NCI-H82 treated with DMSO at 0.1 percent for 48 hours (cell line): Measurements from ENCODE around the gene KRTAP10-2.
"Not testable (repeated sequence)": the region's sequence is repeated elsewhere in the genome, so short reads cannot be mapped to it uniquely, and the experiment has no call there.

Source experiments
- DNase-seq: peaks from one replicate; lab custom pipeline; 2025; ENCODE audit not compliant: unreplicated experiment; lab: John Stamatoyannopoulos, UW

Gene KRTAP10-2

DNA sequence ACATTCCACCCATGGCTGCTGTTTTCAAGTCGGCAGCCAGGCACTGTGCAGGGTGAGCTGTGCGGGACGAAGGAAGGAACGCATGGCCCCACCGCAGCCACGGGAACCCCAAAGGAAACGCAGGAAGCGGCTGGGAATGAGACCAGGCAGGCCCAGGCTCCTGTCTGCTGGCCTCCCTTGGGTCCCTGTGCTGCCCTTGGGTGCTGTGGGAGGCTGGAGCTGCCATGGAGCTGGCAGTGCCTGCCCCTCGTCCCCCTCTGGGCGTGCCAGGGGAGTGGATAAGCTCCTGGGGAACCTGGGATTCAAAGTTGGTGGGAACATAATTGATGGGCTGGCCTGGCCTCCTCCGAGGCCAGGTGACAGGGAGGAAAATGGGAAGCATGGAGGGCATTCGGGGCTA, 17.0 kb upstream of the KRTAP10-2 start:
- DNase-seq = no peak

DNA sequence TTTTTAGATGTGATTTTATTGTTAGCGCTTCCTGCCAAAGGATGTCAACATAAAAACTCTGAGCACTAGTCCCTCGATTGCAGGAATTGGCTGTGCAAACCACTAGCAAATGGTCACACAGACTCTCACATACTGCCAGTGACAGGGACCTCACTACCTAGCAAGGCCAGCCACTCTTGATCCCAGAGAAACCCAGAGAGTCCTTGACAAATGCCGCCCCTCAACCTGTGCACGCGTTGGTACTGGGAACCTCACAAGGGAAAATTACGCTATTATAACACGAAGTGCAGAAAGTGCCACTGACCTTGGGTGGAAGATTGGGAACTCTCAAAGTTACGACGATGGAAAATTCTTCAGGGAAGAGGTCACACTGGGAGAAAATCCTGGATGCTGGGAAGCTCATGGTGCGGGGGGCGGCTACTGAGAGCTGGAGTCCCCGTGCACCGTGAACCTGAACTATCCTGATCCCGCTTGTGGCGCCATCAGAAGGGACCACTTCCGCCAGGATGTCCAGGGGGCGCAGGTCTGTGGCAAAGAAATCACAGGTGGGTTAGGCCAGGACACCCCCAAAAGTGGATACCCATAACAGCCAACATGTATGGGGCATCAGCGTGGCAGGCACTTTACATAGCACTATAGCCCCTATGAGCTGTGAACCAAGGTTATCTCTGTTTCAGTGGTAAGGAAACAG, 16.3 kb upstream of the KRTAP10-2 start:
- DNase-seq = no peak

DNA sequence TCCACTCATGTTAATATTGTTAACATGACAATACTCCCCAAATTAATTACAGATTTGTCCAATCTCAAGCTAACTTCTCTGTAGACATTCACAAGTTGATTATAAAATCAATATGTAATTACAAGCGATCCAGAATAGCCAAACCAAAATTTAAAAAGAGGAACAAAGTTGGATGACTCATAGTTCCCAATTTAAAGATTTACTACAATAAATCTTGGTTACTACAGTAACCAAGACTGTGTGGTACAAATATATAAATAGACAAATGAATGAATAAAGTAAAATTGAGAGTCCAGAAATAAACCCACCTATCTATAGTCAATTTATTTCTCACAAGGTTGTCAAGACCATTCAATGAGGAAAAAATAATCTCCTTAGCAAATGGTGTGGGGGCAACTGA, 15.1 kb upstream of the KRTAP10-2 start:
- no peak for DNase-seq

DNA sequence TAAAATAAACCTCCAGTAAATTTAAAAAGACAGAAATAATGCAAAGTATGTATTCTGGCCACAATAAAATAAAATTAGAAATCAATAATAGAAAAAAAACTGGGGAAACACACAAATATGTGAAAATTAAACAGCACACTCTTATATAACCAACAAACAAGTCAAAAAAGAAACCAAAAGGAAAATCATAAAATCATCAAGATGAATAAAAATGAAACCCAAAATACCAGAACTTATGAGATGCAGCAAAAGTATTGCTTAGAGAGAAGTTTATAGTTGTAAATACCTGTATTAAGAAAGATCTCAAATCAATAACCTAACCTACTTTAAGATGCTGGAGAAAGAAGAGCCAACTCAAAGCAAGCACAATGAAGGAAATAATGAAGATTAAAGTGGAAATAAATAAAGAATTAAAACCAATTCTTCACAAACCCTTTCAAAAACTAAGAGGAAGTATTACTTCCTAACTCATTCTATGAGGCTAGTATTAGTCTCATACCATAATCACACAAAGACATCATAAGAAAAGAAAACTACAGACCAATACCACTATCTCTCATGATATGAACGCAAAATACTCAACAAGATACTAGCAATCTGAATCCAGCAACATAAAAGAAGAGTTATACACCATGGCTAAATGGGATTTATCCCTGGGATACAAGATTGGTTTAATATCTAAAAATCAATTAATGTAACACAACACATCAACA, 13.7 kb upstream of the KRTAP10-2 start:
- no peak for DNase-seq

DNA sequence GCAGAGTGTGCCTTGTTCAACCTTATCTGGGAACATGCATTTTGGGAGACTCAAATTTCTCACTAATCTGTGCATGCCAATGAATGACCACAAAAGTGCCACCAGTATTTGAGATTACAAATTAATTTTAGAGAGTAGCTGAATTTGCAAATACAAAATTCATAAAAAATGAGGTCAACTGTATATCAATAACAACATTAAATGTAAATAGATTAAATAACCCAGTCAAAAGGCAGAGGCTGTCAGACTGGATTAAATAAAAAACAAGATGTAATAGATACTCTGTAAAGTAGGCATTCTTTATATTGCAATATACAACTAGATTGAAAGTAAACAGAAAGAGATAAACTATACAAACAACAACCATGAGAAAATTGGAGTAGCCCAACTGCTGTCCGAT, 12.8 kb upstream of the KRTAP10-2 start:
- DNase-seq = no peak

DNA sequence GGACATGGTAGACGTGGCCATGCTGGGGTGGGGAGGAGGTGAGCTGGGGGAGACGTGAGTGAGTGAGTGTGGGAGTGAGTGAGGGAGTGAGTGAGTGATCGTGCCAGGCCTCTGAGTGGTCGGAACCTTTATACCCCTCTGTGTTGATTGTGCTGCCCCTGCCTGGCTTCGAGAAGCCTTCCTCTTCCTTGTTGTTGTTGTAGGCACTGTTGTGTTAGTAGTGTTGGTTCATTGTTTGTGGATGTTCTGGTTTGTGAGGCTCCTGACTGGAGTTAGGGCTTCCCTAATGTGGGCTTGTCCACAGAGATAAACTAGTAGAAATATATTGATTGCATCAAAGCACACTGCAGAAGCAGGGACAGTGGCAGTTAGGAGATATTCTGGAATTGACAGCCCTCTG, 7.4 kb upstream of the KRTAP10-2 start, which contains the start of gene KRTAP10-3:
Gene KRTAP10-3, minus strand, starts transcription at position 101 of the 400 bp plus-strand sequence. Its CDS starts 80 bp downstream, at position 21.
- DNase-seq = no peak

DNA sequence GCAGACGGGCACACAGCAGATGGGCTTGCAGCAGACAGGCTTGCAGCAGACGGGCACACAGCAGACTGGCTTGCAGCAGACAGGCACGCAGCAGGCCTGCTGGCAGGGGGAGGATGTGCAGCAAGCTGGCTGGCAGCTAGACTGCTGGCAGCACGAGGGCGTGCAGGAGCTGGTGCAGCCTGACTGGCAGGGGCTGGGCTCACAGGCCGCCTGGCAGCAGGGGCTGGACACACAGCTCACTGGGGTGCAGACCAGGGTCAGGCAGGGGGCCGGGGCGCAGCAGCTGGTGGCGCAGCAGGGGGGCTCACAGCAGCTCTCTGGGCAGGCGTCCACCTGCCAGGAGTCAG, 7.0 kb upstream of the KRTAP10-2 start:
- DNase-seq = not testable (repeated sequence)

DNA sequence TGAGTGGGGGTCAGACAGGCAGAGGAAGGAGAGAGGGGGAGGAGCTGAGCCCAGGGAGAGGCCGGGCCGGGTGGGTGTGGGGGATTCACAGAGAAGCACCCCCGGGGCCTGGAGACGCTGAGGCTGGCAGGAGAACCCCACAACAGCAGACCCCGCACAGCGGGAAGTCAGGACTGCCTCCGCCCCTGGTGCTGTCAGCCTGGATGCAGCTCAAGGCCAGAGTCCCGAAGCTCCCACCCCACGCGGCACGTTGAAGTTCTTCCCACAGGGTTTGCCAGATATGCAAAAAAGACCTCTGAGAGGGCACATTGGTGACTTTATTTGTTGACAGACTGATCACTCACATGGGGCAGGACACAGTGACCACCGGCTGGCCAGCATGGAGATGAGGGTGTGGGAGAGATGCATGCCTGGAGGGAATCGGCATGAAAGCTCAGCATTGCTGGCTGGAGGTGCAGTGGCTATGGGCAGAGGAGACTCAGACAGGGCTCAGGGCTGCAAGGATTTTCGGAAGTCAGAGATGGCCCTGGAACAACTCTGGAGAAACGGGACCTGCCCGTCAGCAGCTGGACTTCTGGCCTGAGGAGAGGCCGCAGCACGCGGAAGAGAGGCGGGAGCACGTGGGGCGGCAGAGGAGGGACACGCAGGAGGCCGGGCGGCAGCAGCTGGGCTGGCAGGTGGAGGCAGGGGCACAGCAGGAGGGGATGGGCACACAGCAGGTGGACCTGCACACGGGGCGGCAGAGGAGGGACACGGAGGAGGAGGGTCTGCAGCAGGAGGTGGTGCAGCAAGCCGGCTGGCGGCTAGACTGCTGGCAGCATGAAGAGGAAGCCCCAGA, 6.4 kb upstream of the KRTAP10-2 start:
- DNase-seq = no peak

DNA sequence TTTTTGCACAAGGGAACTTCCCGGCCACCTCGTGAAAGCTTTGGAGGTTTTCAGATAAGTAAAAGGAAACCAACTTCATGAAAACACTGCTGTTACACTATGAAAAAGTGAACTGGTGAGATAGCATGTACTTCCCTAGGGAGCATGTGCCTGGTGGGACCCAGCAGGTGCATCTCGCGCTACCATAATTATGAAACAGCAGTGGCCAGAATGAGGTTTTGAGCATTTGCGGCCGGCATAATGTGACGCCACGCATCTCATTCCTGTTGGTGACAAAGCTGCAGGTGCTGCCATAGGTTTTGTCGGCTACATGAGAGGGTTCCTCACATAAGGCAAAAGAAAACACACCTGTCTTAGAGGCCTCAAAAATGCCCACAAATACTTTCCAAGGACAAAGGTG, 5.6 kb upstream of the KRTAP10-2 start:
- DNase-seq = no peak

DNA sequence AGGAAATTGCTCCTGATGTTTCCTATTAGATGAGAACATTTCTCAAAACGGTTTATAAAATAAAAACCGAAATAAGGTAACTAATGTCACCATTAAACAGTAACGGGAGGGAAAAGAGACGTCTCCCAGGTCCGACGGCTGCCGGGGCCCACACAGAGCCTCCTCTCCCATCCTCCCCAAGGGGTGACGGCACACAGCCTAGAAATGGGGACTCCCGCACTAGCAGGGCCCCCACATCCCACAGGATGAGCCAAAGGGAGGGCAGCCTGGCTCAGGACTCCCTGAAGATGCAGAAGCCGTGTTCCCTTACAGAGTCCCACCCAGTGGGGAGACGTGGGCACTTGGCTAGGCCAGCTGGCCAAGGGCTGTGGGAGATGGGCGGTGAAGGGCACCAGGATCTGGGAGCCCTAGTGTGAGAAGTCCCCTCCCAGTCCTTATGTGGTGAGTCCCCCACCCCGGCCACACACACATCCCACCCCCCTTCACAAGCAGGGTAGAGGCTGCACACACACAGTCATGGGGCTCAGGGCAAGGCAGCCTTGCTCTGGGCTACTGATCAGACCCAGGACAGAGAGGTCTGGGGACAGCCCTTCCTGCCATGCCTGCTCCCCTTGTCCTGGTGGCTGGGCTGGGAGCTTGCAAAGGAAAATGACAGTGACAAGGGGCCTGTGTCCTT, 4.0 kb upstream of the KRTAP10-2 start:
- DNase-seq = no peak

DNA sequence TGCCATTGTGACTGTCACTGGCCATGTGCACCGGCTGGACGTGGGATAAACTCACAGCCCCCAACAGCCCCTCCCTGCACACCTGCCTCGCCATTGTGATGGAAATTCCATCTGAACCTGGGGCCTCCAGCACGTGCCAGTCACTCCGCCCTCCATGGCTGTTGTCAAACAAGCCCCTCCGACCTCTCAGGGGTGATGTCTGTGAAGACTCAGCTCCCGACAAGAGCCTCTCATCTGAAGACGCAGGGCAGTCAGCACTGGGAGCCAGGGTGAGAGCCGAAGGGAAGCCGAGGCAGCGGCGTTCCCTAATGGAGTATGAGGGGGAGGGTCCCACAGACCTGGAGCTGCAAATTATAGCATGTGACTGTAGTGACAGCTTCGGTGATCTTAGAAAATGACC, 1.4 kb upstream of the KRTAP10-2 start:
- no peak for DNase-seq

DNA sequence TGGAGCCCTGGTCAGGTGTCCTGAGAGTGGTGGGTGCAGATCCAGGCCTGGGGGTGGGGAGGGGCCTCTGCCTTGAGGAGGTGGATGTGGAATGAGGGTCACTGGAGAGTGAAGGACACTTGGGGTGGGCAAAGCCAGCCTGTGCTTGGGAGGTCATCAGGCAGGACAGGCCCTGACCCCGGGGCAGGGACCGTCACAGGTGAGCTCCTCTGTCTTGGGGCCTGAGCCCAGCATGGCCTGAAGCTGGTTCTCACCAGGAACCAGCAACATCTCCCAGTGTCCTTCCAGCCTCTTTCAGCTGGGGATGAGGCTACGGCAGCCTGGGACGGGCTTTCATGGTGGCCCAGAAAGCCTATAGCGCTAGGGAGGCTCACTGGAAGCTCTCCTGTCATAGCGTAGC, 831 bp upstream of the KRTAP10-2 start:
- no peak for DNase-seq

DNA sequence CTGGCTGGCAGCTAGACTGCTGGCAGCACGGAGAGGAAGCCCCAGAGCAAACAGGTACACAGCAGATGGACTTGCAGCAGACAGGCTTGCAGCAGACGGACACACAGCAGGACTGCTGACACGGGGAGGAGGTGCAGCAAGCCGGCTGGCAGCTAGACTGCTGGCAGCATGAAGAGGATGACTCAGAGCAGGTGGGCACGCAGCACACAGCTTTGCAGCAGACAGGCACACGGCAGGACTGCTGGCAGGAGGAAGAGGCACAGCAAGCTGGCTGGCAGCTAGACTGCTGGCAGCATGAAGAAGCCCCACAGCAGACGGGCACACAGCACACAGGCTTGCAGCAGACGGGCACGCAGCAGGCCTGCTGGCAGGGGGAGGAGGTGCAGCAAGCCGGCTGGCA, 498 bp downstream of the KRTAP10-2 start:
- no peak for DNase-seq

DNA sequence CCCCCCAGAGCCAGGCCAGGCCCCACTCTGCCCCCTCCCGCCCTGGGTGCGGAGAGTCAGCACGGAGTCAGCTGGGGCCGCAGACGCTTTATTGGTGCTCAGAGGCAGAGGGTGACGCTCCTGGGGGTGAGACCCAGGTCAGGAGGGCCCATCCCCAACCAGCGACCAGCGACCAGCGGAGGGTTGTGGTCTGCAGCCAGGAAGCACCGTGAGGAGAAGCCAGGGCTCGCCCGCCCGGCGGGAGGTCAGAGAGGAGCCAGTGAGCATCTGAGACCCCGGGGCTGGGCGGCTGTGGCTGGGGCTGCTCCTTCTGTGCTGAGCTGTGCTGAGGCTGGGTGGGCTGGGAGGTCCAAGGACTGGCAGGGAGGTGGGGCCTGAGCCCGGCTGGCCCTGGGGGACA, 1.0 kb downstream of the KRTAP10-2 start:
- DNase-seq = not testable (repeated sequence)

DNA sequence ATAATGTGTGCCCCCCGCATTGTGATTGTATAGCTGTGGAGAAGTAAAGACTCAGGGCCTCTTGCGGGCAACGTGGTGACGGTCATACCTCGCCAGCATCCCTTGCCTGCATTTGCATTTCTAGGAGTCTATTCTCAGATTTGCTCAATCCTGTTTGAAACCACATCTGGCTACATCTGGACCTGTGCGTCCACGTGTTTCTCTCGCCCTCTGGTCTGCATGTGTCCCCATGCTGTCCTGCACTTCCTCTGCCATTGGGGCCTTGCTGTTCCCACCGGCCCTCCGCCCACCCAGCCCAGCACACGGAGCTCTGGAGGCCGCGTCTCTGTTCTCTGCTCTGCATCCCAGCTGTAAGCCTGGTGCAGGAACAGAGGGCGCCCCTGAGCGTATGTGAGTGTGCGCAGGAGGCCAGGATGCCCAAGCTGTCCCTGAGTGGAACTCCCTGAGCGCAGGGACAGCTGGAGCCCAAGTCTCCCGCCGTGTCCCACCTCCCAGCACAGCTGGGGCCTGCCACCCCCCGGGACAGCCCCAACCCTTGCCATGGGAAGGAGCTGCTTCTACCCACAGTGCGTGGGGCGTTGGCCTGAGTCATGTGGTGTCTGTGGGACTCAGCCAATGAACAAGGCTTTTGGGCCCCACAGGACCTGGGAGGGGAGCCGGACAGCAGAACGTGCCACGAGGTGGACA, 1.6 kb downstream of the KRTAP10-2 start:
- DNase-seq = no peak

DNA sequence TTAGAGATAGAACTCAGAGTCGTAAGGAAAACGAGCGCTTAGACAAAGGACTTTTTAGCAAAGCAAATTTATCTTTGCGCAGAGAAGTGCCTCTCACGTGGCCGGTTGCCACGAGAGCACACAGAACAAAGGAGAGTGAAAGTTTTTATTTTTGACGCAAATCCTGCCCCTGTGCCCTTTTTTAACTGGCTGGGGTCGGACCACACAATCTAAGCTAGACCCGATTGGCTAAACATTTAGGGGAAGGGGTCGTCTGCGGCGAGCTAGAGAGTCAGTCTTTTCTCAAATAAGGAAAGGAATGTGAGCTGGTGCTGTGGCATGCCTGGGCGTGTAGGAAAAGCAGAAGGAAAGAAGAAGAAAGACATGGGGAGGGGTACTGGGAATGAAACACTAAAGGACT, 2.4 kb downstream of the KRTAP10-2 start:
- DNase-seq = no peak

DNA sequence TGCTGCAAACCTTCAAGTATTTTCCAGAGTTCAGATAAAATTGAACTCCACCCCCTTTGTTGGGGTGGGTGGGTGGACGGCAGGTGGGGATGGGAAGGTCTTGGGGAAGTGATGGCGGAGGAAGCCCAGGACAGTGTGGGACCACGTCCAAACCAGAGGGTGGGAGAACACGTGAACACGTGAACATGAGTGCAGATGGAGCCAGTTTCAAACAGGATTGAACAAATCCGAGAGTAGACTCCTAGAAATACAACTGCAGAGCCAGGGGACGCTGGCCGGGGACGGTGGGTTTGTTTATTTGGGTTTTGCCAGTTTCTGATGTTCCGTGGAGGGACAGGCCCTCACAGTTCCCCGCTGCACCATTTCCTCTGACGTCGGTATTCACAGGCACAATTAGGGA, 2.9 kb downstream of the KRTAP10-2 start:
- DNase-seq = no peak

DNA sequence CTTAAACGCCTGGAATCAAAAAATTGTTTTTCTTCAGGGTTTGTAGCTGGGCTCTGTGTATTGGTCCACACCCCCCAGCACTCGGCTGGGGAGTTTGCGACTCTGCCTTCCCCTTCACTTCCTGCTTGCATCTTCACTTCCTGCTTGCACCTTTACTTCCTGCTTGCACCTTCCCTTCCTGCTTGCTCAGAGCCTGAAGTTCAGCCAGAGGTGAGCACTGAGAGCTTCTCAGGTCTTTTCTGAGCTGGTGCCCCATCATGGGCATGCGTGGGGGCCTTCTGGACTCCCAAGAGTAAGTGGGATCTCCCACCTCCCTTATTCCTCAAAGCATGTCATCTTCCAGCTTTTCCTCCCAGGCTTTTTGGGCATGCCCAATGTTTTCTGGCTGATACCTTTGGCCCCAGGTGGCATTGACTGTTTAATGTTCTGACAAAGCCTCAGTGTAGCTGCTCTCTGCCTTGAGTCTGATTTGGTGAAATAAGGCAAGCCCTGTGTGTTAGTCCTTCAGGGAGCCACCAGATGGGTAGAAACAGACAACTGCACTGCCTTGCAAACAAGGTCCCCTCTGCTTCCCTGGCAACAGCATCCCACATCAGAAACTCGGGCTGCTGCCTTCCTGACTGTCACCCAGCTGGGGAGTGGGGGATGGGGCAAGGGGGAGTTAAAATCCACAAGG, 3.5 kb downstream of the KRTAP10-2 start:
- DNase-seq = no peak

DNA sequence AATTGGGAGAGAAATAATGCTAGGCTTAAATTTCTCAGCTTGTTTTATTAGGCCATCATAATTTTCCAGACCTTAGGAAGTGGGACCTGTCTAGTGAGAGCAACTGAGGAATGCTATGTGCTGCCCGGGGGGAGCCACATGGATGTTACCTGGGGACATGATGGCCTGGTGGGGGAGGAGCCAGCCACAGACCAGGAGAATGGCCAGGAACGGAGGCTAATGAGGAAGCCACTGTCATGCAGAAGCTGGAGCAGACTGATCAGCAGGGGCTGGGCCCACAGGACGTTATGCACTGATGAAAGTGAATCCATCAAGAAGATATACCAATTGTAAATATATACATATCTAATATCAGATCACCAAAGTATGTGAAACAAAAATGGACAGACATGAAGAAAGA, 6.7 kb downstream of the KRTAP10-2 start:
- DNase-seq = no peak

DNA sequence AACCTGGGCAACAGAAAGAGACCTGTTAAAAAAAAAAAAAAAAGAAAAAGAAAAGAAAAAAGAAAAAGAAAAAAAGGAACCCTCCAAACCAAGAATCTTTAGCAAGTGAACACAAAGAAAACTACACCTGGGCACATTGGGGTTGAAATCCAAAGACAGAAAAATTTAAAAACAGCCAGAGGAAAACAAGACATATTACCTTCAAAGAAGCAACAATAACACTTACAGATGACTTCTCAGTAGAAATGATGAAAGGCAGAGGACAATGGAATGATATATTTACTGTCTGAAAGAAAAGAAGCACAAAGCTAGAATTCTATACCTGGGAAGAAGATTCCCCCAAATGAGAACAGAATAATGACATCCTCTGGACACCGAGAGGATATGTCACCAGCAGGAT, 8.6 kb downstream of the KRTAP10-2 start:
- no peak for DNase-seq
